C4-2B (cell line): Measurements from ENCODE around the gene OR4D2.

Experiments used
- CTCF ChIP-seq: fragments of 450-650 bp; conservative IDR thresholded peaks from 2 replicates; pipeline ENCODE4 v1.5.1; 2017; ENCODE audit warnings: mild to moderate bottlenecking
- ZFX ChIP-seq: fragments of 450-650 bp; IDR thresholded peaks from 2 replicates; pipeline ENCODE4 v1.6.1; 2017

GRCh38 chr17:58187063-58187462 lies 20.3 kb downstream of the OR4D2 start:
- no peak for TF ChIP-seq CTCF
- TF ChIP-seq ZFX, result no peak
